NCI-H524 (cell line): Measurements from ENCODE around the gene VWA3A.
"Not testable (repeated sequence)": the region's sequence is repeated elsewhere in the genome, so short reads cannot be mapped to it uniquely, and the experiment has no call there.

Source experiments
- DNase-seq, 2 experiments: peaks; one replicate each; lab custom pipeline; 2025; lab: John Stamatoyannopoulos, UW

VWA3A gene

DNA sequence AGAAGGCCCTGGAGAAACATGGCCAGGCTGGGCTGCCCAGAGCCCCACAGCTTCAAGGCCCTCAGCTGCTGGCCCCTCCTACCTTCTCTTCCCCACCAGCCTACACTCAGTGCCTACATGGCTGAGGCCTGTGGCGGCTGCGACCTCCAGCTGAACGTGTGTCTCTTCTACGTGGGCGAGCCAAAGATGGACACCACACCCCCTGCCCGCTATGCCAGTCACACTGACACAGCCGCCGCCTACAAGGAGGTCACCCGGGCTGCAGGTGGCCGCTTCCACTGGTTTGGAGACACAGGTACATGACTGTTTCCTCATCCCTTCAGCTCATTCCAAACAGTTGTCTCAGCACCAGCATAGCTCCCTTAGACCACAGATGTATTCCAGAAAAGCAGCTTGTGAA lies 40.5 kb downstream of the VWA3A start:
- DNase-seq: no peak

DNA sequence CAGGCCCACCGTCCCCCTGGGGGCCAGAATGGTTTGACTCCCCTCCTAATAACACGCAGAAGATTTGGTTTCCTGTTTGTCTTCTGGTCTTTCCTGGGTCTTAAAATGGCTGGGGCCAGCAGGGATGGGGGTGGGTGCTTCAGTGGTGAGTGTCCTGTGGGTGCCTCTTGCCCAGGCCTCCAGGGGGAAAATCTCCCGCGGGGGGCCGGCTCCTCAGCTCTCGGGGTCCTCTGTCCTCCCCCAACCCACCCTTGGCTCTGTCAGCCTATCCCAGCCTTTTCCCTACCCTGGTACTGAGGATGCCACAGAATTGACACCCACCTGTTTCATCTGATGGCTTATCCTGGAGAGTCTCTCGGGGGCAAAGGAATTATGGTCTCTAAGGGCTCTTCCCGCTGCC lies 46.1 kb downstream of the VWA3A start:
- no peak for DNase-seq

DNA sequence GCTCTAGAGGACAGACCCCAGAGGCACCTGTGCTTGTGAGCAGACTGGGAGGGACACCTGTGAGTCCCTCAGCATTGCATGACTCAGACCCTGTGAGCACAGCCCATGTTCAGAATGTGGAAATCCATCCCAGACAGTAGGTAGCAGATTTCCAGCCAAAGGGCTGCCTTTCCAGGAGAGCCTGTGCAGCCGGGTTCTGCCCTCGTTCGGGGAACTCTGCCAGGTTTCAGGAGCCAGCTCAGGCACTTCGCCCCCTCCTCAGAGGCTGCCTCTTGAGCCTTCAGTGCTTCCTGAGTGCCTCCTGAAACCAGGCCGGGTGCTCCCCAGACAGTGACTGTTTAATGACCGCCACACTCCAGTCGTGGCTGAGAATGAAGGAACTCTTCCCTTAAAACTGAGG lies 46.7 kb downstream of the VWA3A start:
- no peak for DNase-seq

DNA sequence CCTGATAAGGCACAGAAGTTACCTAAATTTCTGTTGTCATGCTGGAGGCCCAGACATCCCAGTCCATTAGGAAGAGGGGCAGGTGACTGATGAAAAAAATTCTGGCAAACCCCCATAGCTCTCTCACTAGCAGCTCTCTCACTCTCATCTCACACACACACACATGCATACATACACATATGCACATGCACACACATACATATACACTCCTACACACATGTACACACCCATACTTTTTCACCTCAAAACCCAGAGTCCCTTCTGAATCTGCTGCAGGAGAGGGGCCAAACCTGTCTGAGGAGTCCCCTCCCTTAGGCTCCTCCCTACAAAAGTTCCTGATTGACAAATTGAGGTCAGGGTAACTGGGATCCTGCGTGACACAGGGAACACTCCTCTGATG lies 47.4 kb downstream of the VWA3A start:
- no peak for DNase-seq

DNA sequence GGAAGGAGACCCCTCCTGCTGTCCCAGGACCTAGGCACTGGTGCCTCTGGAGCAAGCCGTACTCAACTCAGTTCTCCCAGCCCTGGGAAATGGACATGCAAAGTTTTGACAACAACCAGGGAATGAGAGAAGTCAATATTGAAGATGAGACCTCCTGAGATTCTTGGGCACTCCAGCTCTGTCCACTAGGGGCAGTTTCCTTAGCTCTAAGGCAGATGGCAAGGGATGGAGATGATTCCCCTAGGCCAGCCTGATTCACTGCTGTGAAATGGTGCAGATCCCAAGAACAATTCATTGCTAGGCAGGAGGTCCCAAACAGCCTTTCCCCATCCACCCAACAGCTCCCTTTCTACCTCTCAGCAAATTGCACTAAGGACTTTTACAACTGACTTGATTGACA lies 49.4 kb downstream of the VWA3A start:
- peak in 1 of 2 experiments; percentile 44 for DNase-seq

DNA sequence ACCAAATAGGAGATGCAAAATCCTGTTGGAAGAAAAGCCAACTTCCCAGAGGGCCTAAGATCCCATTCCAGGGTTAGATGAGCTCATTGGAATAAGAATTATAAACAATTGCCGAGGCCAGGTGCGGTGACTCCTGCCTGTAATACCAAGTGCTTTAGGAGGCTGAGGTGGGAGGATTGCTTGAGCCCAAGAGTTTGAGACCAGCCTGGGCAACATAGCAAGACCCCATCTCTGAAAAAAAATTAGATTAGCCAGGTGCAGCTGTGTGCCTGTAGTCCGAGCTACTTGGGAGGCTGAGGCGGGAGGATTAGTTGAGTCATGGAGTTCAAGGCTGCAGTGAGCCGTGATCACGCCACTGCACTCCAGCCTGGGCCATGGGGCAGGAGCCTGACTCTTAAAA lies 52.2 kb downstream of the VWA3A start:
- DNase-seq: no peak

DNA sequence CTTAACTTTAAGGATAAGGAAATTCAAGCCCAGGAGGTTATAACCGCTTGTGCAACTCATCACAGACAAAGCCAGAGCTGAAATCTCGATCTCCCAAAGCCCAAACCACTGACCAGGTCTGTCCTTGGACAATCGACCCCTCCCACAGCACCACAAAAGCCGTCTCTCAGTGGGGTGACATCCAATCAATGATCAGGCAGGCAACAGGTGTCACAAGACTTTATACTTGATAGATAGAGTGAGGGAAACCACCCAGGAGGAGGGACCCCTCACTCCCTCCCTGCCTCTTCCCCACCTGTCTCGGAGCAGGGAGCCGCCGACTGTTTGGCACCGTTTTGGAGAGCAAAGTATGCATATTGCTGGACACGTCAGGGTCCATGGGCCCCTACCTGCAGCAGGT lies 55.5 kb downstream of the VWA3A start:
- DNase-seq: no peak

DNA sequence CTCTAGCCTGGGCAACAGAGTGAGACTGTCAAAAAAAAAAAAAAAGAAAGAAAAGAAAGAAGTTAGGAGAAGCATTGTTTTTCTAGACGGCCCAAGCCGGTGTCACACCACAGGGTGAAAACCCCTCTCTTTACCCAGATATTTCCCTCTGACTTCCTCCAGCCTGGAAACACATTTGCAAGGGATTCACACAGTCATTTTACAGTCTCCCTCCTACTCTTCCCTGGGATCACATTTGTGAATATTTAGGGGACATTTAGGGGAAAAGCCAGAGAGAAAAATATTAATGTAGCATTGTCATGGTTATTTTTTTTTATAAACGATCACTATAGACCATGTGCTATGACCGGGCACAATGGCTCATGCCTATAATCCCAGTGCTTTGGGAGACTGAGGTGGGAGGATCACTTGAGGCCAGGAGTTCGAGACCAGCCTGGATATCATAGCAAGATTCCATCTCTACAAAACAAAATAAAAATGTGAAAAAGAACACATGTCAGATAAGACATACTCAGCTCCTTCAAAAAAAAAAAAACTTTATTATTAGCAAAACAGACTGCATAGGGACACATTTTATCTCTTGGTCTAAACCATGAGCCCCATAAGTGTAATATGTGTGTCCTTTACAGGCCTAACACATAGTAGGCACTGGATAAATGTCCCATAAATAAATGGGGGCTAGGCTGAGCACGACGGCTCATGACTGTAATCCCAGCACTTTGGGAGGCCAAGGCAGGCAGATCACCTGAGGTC lies 59.1 kb downstream of the VWA3A start:
- DNase-seq: no peak

DNA sequence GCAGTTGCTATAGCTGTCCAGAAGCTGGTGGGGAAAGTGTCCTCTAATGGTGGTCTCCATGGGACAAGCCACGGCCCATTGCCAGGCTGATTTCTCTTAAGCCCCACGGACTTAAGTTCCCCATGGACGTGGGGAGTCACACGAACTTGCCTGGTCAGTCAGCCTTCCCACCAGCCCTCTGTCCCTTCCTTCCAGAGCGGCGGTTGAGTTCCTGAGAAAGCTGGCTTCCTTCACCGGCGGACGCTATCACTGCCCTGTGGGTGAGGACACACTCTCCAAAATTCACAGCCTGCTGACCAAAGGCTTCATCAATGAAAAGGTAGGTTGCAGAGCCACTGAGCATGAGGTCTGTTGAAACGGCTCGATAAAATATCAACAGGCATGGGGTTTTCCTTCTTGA lies 60.0 kb downstream of the VWA3A start:
- no peak for DNase-seq

DNA sequence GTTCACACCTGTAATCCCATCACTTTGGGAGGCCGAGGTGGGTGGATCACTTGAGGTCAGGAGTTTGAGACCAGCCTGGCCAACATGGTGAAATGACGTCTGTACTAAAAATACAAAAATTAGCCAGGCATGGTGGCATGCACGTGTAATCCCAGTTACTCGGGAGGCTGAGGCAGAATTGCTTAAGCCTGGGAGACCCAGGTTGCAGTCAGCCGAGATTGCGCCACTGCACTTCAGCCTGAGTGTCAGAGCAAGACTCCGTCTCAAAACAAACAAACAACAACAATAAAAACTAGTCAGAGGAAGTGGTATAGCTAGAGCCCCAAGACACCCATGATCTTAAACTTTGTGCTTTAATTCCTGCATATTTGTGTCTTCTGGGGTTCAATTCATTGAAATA lies 60.7 kb downstream of the VWA3A start:
- not testable (repeated sequence) for DNase-seq

DNA sequence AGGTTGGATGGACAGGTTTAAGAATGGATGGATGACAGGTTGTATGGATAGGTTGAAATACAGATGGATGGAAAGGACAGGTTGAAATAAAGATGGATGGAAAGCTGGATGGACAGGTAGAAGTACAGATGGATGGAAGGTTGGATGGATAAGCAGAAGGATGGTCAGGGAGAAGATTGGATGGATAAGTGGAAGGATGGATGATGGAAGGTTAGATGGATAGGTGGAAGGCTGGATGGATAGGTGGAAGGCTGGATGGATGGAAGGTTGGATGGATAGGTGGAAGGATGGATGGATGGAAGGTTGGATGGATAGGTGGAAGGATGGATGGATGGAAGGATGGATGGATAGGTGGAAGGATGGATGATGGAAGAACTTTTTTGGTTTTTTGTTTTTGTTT lies 69.1 kb downstream of the VWA3A start:
- DNase-seq: no peak

DNA sequence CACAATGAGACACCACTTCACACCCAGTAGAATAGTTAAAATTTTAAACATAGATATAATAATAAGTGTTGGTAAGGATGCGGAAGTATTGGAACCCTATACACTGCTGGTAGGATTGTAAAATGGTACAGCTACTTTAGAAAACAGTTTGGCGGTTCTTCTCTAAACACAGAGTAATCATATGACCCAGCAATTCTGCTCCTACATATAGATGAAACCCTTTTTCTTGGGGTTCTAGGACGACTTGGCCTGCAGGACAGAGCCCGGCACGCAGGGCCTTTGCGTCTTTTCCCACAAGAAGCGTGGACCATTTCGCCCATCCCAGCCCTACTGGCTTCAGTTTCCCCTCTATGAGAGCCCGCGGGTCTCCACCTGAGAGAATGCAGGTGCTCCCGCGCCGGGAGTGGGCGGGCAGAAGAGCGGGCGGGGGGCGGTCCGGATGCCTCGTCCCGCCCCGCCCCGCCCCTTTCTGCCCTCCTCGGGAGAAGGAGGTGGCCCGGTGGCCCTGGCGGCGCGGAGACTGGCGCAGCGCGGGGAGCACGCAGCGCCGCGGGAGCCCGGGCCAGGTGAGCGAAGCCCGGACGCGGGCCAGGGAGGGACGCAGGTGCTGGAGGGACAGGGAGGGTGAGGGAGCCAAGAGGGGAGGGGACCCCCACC lies 69.8 kb downstream of the VWA3A start, which contains the start of gene SDR42E2:
SDR42E2 (plus strand) TSS at position 508 of the 657 bp plus-strand sequence. CDS start 3,077 bp downstream, outside the sequence.
- no peak for DNase-seq

DNA sequence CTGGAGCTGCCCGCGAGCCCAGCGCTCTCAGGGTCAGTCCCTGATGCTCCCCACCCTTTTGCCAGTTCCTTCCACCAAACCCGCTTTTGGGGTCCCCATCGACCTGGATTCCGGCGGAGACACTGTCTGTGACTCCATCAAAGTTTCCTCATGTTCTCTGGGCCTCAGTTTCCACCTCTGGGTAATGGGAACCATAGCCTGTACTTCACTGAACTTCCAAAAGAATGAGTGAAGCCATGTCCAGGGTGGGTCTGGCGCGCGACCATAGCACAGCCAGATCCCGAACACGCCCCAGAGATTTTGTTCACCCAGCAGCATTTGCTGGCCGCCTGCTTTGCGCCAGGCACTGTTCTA lies 70.3 kb downstream of the VWA3A start:
- no peak for DNase-seq

DNA sequence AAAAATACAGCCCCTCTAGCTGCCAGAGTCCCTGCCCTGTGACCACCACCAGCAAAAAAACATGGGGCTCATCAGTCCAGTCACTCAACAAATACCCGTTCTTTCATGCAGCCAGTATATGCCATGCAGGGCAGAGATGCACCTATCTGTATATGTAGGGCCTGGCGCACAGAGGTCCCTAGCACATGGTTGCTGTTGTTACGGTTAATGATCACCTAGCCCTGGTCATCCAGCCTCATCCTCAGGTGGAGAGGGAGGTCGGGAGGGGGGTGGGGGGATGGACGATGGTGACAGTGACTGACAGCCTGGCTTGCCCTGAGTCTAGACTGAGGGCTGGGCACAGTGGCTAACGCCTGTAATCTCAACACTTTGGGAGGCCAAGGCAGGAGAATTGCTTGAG lies 71.5 kb downstream of the VWA3A start:
- no peak for DNase-seq

DNA sequence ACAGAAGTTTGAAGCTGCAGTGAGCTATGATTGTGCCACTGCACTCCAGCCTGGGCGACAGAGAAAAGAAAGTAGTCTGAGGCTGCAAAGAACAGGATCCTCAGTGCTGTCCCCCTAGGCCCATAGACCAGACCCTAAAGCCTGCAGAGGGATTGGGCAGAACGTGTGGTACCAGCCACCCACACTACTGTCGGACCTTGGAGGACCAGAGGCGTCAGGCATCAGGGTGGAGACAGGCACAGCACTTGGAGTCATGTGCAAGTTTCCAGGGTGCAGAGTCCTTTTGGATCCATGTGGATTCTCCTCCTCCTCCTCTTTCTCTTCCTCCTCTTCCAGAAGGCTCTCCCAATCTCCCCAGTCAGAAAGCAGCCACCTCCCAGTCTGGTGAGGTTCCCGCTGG lies 72.1 kb downstream of the VWA3A start:
- no peak for DNase-seq

DNA sequence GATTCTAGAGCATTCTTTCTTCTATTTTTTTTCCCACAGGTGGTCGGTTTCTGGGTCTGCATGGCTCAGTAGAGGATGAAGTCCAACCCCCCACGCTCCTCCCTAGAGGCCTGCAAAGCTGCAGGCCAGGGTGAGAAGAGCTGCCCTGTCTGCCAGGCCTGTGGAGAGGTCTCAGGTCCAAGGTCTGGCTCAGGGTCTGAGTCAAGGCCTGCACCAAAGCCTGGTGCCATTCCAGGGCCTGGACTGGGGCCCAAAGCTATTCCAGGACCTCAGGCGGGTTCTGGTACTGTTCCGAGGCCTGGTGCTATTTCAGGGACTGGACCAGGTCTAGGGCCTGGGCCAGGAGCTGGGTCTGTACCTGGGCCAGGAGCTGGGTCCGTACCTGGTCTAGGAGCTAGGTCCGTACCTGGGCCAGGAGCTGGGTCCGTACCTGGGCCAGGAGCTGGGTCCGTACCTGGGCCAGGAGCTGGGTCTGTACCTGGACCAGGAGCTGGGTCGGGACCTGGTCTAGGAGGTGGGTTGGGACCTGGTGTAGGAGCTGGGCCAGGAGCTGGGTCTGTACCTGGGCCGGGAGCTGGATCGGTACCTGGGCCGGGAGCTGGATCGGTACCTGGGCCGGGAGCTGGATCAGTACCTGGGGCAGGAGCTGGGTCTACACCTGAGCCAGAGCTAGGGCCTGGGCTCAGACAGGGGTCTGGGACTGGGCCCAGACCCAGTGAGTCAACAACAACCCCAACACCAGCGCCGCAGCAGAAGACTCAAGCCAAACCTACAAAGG lies 73.4 kb downstream of the VWA3A start:
- no peak for DNase-seq

DNA sequence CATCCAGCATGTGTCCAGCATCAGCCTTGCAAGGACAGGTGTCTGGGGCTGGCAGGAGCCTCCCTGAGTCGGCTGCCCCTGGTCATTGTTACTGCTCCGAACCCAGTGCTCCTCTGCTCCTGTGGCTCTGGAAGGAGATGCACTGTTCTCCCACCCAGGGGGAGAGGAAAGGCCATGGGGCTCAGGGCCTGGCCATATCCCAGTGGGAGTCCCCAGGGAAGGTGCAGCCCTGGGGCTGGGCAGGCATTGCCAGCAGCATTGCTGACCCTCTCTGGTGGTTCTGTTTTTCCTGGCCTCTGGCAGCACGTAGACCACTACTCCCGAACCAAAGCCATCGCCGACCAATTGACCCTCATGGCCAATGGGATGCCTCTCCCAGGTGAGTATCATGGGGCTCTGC lies 79.6 kb downstream of the VWA3A start:
- no peak for DNase-seq

DNA sequence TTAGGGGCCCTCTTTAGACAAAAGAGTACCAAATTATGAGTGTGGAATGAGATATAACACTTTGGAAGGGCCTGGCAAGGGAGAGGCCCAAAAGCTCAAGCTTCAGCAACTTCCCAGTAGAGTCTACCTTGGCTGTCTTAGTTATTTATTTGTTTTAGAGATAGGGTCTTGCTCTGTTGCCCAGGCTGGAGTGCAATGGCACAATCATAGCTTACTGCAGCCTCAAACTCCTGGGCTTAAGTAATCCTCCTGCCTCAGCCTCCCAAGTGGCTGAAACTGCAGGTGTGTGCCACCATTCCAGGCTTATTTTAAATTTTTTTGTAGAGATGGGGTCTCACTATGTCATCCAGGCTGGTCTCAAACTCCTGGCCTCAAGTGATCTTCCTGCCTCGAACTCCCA lies 80.3 kb downstream of the VWA3A start:
- not testable (repeated sequence) for DNase-seq

DNA sequence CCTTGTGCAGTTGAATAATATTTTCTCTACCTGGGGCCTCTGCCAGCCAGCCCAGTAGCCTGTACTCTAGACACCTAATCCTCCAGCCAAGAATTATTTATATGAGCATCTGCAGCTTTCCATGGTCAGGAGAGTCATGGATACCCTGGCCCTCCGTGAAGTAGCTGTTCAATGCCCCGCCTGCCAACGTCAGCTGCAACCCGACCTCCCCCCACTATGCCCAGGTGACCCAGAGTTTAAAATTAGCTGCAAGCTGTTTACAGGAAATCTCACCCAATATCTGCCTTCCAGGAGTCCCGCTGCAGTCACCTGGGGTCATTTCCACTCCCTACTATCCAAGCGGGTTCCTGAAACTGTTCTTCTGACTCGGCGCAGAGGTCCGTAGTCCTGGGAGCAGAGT lies 82.3 kb downstream of the VWA3A start:
- peak in 1 of 2 experiments; percentile 28 for DNase-seq

DNA sequence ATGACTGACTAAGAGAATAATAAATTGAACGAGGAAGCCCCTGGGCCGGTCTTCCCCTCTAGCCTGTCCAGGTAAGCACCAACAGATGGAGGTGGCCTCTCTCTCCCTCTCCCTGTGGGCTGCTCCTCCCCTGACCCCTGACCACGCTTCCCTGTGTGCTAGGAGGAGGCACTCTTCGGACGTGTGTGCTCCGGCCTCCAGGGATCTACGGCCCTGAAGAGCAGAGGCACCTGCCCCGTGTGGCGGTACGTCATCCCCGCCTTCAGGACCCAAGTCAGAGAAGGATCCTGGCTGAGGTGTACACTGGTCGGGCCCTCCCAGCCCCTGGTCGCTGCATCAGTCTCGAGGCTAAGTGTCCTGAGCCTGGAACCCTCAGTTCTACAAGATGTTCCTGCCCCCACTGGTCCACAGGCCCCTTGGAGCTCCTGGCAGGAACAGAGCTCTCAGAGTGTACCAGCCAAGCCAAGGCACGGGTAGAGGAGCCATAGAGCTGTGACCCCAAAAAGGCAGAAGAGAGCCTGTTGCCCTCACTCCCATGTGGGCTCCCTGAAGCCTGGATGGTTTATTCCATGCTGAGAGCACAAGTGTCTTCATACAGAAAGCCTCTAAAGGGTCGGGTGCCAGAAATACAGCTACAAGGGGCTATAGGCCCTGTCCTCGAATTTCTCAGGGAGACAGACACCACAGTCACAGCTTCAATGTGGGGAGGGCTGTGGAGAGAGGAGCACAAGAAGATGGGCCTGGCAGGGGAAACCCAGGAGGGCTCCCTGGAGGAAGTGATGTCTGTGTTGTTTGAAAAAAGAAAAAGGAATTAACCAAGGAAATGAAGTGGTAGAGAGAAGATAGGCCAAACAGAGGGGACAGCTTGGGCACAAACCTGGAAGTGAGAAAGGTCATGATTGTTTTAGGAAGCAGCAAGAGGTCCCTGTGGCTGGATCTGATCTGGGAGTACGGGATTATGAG lies 85.9 kb downstream of the VWA3A start:
- DNase-seq: no peak

DNA sequence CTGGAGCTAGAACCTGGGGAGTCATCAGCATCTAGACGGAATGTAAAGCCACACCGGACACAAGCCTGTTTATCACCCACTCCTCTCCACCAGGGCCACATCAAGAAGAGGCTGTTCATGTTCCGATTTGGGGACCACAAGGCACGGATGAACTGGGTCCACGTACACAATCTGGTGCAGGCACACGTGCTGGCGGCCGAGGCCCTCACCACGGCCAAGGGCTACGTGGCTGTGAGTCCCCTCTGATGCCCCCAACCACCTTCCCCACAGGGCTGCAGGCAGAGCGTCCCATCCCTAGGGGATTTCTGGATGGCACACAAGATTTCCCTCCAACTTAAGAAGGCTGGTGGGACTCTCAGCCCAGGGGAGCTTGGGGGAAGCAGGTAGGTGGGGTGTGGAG lies 89.1 kb downstream of the VWA3A start:
- DNase-seq: no peak

DNA sequence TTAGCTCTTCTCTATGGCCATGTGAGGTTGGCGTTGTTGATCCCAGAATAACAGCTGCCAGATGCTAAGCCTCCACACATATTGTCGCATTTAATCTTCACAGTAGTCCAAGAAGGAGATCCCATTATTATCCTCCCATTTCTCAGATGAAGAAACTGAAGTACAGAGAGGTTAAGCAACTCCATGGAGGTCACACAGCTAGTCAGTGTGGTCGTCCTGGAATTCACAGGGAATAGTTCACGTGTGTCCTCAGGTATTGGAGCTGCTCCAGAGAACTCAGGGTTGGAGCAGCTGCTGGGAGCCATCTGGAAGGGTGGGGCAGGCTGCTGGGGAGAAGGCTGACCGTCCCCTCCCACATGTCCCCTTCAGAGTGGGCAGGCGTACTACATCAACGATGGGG lies 89.5 kb downstream of the VWA3A start:
- DNase-seq: peak in 1 of 2 experiments; percentile 32
